Measurements from ENCODE around the gene NIFK. TPM values are rescaled to one million over a fixed set of nuclear protein-coding genes. Genes with fewer than 3 reads are reported as not detected.

NIFK gene
- total and polyA plus RNA-seq, 8 donors: 22.9 to 40.4 (median 25.8) TPM

- Histone ChIP-seq H3K27me3 (no peaks in the 10 kb centered on the region), H3K4me1 (peaks cover 0 to 5% (median 0%) of the 10 kb centered on the region in 3 donors), H3K9me3 (no peaks in the 10 kb centered on the region), H3K4me3 (no peak overlapping the region), H3K27ac (no peak overlapping the region), H3K36me3 (no peaks in the 10 kb centered on the region)
- FAIRE-seq: no peak
- ATAC-seq: no peak
- no peak for DNase-seq
- TF ChIP-seq CTCF (IDR thresholded peaks at IDR 0.05): no peak
- 89 to 91% methylated on average over 2 of the region's 2 CpGs for WGBS, 2 donors
- intact Hi-C loops (cut with DNase I): no loop called here
Measured at GRCh38 chr2:121686902-121687301, 49.8 kb downstream of the NIFK start.

- no peak overlapping the region for H3K4me3 ChIP-seq
- FAIRE-seq (no peak), DNase-seq (no peak), ATAC-seq (no peak)
- TF ChIP-seq CTCF (IDR thresholded peaks at IDR 0.05): no peak
- H3K27me3 ChIP-seq: no peaks in the 10 kb centered on the region
- no peak overlapping the region for H3K27ac ChIP-seq
- no peaks in the 10 kb centered on the region for H3K9me3 ChIP-seq
- WGBS, 2 donors: 87 to 88% methylated on average over 19 of the region's 19 CpGs
- H3K36me3 ChIP-seq: no peaks in the 10 kb centered on the region
- H3K4me1 ChIP-seq: peaks cover 0 to 5% (median 0%) of the 10 kb centered on the region in 3 donors
- intact Hi-C loops (cut with DNase I): no loop called here
Measured at GRCh38 chr2:121686218-121686617, 50.5 kb downstream of the NIFK start.

GRCh38 chr2:121682396-121683298 is 54.0 kb downstream of the NIFK start:
- no peak overlapping the region for H3K4me3 ChIP-seq
- H3K27me3 ChIP-seq: no peaks in the 10 kb centered on the region
- no peak for TF ChIP-seq CTCF (IDR thresholded peaks at IDR 0.05)
- WGBS, 2 donors: 87 to 88% methylated on average over 17 of the region's 17 CpGs
- FAIRE-seq (no peak), DNase-seq (no peak), ATAC-seq (no peak)
- H3K36me3 ChIP-seq: no peaks in the 10 kb centered on the region
- no peaks in the 10 kb centered on the region for H3K4me1 ChIP-seq
- H3K9me3 ChIP-seq: no peaks in the 10 kb centered on the region
- no peak overlapping the region for H3K27ac ChIP-seq
- intact Hi-C loops (cut with DNase I): no loop called here

GRCh38 chr2:121677855-121678254 is 58.8 kb downstream of the NIFK start:
- Histone ChIP-seq H3K9me3 (no peaks in the 10 kb centered on the region), H3K27me3 (no peaks in the 10 kb centered on the region), H3K27ac (no peak overlapping the region), H3K4me1 (no peaks in the 10 kb centered on the region), H3K4me3 (no peak overlapping the region), H3K36me3 (no peaks in the 10 kb centered on the region)
- ATAC-seq (no peak), FAIRE-seq (no peak), DNase-seq (no peak)
- intact Hi-C loops (cut with DNase I): no loop called here
- TF ChIP-seq CTCF (IDR thresholded peaks at IDR 0.05): no peak

Other genes starting within 250 kb of the NIFK start
- gene RNU4ATAC, start 206.0 kb downstream of the NIFK start, total RNA-seq: 1 to 10 TPM in 1 of 6 donors, not detected in 5; 6.6 TPM
- not detected for gene RNU4ATAC, start 206.0 kb downstream of the NIFK start, polyA plus RNA-seq
- 10 to 100 TPM; 17.1 to 34.5 (median 23.2) TPM for gene CLASP1, start 87.4 kb downstream of the NIFK start, total RNA-seq
- 1 to 10 TPM; 8.9 to 9.3 TPM for gene CLASP1, start 87.4 kb downstream of the NIFK start, polyA plus RNA-seq
- 10 to 100 TPM; 12.6 to 30.3 (median 24.9) TPM for gene TSN, start 18.8 kb upstream of the NIFK start, total RNA-seq
- 10 to 100 TPM; 10.9 to 22.5 TPM for gene TSN, start 18.8 kb upstream of the NIFK start, polyA plus RNA-seq